Measurements from ENCODE around the gene CYP26B1. TPM values are rescaled to one million over a fixed set of nuclear protein-coding genes. Genes with fewer than 3 reads are reported as not detected.

CYP26B1 gene
- total and polyA plus RNA-seq, 5 donors from 2014 or later, result not detected

DNA sequence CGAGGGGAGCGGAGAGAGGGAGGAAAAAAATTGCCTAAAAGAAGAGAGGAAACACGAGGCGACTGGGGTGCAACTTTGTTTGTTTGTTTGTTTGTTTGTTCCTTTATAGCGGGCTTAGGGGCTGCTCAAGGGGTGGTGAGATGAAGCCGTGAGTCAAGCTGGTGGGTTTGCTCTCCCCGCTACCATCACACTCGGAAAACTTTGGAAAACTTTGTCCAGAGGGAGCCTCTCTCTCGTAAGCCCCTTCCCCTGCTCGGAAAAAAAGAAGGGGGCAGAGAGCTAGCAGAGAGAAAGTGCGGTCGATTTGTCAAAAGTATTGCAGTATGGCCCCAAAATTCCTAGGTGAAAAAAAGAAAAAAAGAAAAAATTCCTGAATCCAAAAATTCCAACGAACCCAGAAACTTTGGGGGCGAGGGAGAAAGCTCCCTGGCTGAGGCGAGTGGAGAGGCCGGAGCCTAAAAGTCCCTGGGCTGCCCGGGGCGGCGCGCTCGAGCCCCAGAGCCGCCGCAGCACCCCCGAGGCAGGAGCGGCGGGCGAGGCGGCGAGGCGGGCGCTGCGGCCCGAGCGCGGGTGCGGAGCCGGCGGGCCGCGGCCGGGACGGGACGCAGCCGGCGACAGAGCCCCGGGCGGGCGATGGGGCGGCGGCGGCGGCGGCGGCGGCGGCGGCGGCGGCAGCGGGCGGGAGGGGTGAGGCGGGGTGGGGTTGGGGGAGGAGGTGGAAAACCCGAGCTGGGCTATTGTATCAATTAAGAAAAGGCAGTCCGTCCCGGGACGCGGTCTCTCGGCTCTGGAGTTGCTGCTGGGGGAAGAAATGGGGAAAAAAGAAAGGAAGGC, 558 bp upstream of the CYP26B1 start:
- H3K27me3 Mint-ChIP-seq, result peaks cover 62% of the 10 kb centered on the region
- no peak overlapping the region for H3K27ac Mint-ChIP-seq
- ATAC-seq (ENCODE audit: low read depth in 2 of 2) (no peak), DNase-seq (no peak)
- no peaks in the 10 kb centered on the region for H3K36me3 Mint-ChIP-seq
- H3K4me1 ChIP-seq (ENCODE audit: control insufficient read depth, insufficient read depth, low read length, poor library complexity, severe bottlenecking), result peaks cover 40% of the 10 kb centered on the region
- H3K27ac ChIP-seq (ENCODE audit: insufficient read depth, low read length, poor library complexity, severe bottlenecking), result no peak overlapping the region
- H3K9me3 ChIP-seq (ENCODE audit: control insufficient read depth in 2 of 2, low read length in 2 of 2), result no peaks in the 10 kb centered on the region
- peak overlapping the region; percentile 47 to 87 (median 82) for H3K4me3 Mint-ChIP-seq
- H3K4me3 ChIP-seq (ENCODE audit: low read depth, low read length), result no peak overlapping the region
- H3K36me3 ChIP-seq (ENCODE audit: control insufficient read depth, insufficient read depth, low read length), result no peaks in the 10 kb centered on the region
- H3K4me1 Mint-ChIP-seq, result peaks cover 0 to 50% (median 20%) of the 10 kb centered on the region in 4 donors
- peaks cover 0 to 4% (median 0%) of the 10 kb centered on the region in 7 donors for H3K9me3 Mint-ChIP-seq
- H3K27me3 ChIP-seq (ENCODE audit: control insufficient read depth, insufficient read depth, low read length), result peaks cover 27% of the 10 kb centered on the region

DNA sequence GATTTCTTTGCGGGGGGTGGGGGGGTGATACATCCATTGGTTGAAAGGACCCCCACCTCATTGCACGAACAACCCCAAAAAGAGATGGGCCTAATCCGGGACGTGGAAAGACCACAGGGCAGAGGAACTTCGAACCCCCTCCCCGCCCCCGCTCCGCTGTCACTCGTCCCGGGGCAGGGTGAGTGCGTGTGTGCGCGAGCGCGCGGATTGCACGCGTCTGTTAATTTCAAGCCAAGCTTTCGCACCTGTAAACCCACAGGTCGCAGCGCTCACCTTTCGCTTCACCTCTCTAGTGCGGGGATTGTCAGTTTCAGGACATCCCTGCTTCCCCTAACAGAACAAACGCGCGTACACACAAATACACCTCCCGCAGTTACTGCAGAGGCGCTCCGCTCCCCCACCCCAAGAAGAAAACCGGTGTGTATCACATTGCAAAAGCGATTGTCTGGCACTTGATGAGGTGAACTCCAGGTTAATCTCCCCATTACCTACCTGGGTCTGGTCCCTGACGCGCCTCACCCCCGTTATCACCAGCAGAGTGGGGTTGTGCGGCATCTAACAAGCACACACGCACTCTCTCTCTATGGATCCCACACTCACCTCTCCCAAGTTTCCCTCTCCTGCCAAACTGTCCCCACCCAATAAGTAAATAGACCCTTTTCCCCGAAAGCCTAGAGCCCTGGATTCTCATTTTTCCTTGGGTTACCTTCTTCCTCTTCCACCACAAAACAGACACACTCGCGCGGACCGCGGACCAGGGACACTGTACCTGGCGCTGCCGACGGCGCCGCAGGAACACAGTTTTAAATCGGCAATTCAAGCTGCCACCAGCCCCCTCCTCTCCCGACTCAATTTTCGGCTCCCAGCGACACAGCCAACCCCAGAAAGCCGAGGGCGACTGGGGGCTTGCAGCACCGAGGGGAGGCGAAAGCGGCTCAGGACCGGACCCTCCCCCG, 1.0 kb downstream of the CYP26B1 start:
- H3K27me3 ChIP-seq (ENCODE audit: control insufficient read depth, insufficient read depth, low read length), result peaks cover 26% of the 10 kb centered on the region
- DNase-seq (no peak), ATAC-seq (ENCODE audit: low read depth in 2 of 2) (no peak)
- H3K27ac Mint-ChIP-seq, result peak overlapping the region in 1 of 3 donors; percentile 67
- H3K4me1 ChIP-seq (ENCODE audit: control insufficient read depth, insufficient read depth, low read length, poor library complexity, severe bottlenecking), result peaks cover 40% of the 10 kb centered on the region
- peaks cover 74% of the 10 kb centered on the region for H3K27me3 Mint-ChIP-seq
- H3K27ac ChIP-seq (ENCODE audit: insufficient read depth, low read length, poor library complexity, severe bottlenecking), result no peak overlapping the region
- H3K9me3 Mint-ChIP-seq, result peaks cover 0 to 4% (median 0%) of the 10 kb centered on the region in 7 donors
- no peak overlapping the region for H3K4me3 ChIP-seq (ENCODE audit: low read depth, low read length)
- no peaks in the 10 kb centered on the region for H3K36me3 Mint-ChIP-seq
- H3K4me3 Mint-ChIP-seq, result peak overlapping the region; percentile 64 to 76 (median 69)
- no peaks in the 10 kb centered on the region for H3K9me3 ChIP-seq (ENCODE audit: control insufficient read depth in 2 of 2, low read length in 2 of 2)
- H3K36me3 ChIP-seq (ENCODE audit: control insufficient read depth, insufficient read depth, low read length), result no peaks in the 10 kb centered on the region
- peaks cover 0 to 50% (median 20%) of the 10 kb centered on the region in 4 donors for H3K4me1 Mint-ChIP-seq

GRCh38 chr2:72145658-72146329, 1.9 kb downstream of the CYP26B1 start:
- no peaks in the 10 kb centered on the region for H3K9me3 ChIP-seq (ENCODE audit: control insufficient read depth in 2 of 2, low read length in 2 of 2)
- H3K27me3 ChIP-seq (ENCODE audit: control insufficient read depth, insufficient read depth, low read length), result peaks cover 19% of the 10 kb centered on the region
- H3K36me3 Mint-ChIP-seq, result no peaks in the 10 kb centered on the region
- peaks cover 0 to 4% (median 0%) of the 10 kb centered on the region in 7 donors for H3K9me3 Mint-ChIP-seq
- peaks cover 40% of the 10 kb centered on the region for H3K4me1 ChIP-seq (ENCODE audit: control insufficient read depth, insufficient read depth, low read length, poor library complexity, severe bottlenecking)
- H3K27me3 Mint-ChIP-seq, result peaks cover 70% of the 10 kb centered on the region
- H3K4me3 ChIP-seq (ENCODE audit: low read depth, low read length), result no peak overlapping the region
- ATAC-seq (ENCODE audit: low read depth in 2 of 2) (no peak), DNase-seq (no peak)
- H3K36me3 ChIP-seq (ENCODE audit: control insufficient read depth, insufficient read depth, low read length), result no peaks in the 10 kb centered on the region
- H3K27ac Mint-ChIP-seq, result no peak overlapping the region
- peak overlapping the region in 3 of 4 donors; percentile 55 to 79 (median 76) for H3K4me3 Mint-ChIP-seq
- peaks cover 0 to 50% (median 20%) of the 10 kb centered on the region in 4 donors for H3K4me1 Mint-ChIP-seq
- no peak overlapping the region for H3K27ac ChIP-seq (ENCODE audit: insufficient read depth, low read length, poor library complexity, severe bottlenecking)

- Histone ChIP-seq H3K4me3 (ENCODE audit: low read depth, low read length) (no peak overlapping the region), H3K4me1 (ENCODE audit: control insufficient read depth, insufficient read depth, low read length, poor library complexity, severe bottlenecking) (peaks cover 38% of the 10 kb centered on the region), H3K27me3 (ENCODE audit: control insufficient read depth, insufficient read depth, low read length) (peaks cover 16% of the 10 kb centered on the region), H3K36me3 (ENCODE audit: control insufficient read depth, insufficient read depth, low read length) (no peaks in the 10 kb centered on the region), H3K9me3 (ENCODE audit: control insufficient read depth in 2 of 2, low read length in 2 of 2) (no peaks in the 10 kb centered on the region), H3K27ac (ENCODE audit: insufficient read depth, low read length, poor library complexity, severe bottlenecking) (no peak overlapping the region)
- DNase-seq (no peak), ATAC-seq (ENCODE audit: low read depth in 2 of 2) (no peak)
- Mint-ChIP-seq H3K4me1 (peaks cover 0 to 49% (median 16%) of the 10 kb centered on the region in 4 donors), H3K27ac (no peak overlapping the region), H3K4me3 (peak overlapping the region in 3 of 4 donors; percentile 53 to 79 (median 55)), H3K9me3 (peaks cover 0 to 4% (median 0%) of the 10 kb centered on the region in 7 donors), H3K27me3 (peaks cover 67% of the 10 kb centered on the region), H3K36me3 (no peaks in the 10 kb centered on the region)
Observed at GRCh38 chr2:72145289-72145657, 2.4 kb downstream of the CYP26B1 start.

DNA sequence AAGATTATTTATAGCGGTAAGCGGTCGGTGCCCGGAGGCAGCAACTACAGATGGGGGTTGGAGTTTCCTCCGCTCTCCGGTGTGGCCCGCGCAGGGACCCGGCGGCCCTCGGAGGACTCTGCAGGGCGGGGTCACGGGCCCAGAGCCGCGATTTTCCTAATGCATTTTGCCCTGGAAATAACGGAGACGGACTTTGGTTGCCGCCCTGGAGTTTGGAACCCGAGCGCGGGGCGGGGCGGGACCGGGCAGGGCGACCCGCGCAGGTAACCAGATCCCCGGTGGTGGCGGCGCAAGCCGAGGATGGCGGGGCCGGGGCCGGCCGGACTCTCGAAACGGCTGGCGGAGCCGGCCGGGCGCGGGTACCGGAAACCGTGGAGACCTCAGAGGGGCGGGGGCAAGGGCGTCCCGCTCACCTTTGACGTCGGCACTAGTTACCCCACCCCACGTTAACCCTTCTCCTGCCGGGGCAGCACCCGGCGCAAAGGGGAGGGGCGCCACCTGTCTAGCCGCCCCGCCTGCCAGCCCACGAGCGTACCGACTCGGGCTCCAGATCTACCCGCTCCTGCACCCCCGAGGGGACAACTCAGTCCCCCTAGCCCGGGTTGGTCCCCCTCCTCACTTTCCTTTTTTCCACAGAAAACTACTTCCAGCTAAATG, 2.9 kb downstream of the CYP26B1 start:
- H3K4me1 Mint-ChIP-seq, result peaks cover 0 to 44% (median 12%) of the 10 kb centered on the region in 4 donors
- no peak for ATAC-seq (ENCODE audit: low read depth in 2 of 2)
- H3K36me3 Mint-ChIP-seq, result no peaks in the 10 kb centered on the region
- H3K27ac Mint-ChIP-seq, result no peak overlapping the region
- peaks cover 62% of the 10 kb centered on the region for H3K27me3 Mint-ChIP-seq
- Histone ChIP-seq H3K27ac (ENCODE audit: insufficient read depth, low read length, poor library complexity, severe bottlenecking) (no peak overlapping the region), H3K4me1 (ENCODE audit: control insufficient read depth, insufficient read depth, low read length, poor library complexity, severe bottlenecking) (peaks cover 33% of the 10 kb centered on the region), H3K36me3 (ENCODE audit: control insufficient read depth, insufficient read depth, low read length) (no peaks in the 10 kb centered on the region), H3K9me3 (ENCODE audit: control insufficient read depth in 2 of 2, low read length in 2 of 2) (no peaks in the 10 kb centered on the region), H3K4me3 (ENCODE audit: low read depth, low read length) (no peak overlapping the region), H3K27me3 (ENCODE audit: control insufficient read depth, insufficient read depth, low read length) (peaks cover 12% of the 10 kb centered on the region)
- peaks cover 0 to 4% (median 0%) of the 10 kb centered on the region in 7 donors for H3K9me3 Mint-ChIP-seq
- DNase-seq, result no peak
- H3K4me3 Mint-ChIP-seq, result peak overlapping the region in 2 of 4 donors; percentile 7 to 46

GRCh38 chr2:72144274-72144631, 3.4 kb downstream of the CYP26B1 start:
- no peak for DNase-seq
- H3K4me3 ChIP-seq (ENCODE audit: low read depth, low read length), result no peak overlapping the region
- peaks cover 28% of the 10 kb centered on the region for H3K4me1 ChIP-seq (ENCODE audit: control insufficient read depth, insufficient read depth, low read length, poor library complexity, severe bottlenecking)
- no peaks in the 10 kb centered on the region for H3K36me3 ChIP-seq (ENCODE audit: control insufficient read depth, insufficient read depth, low read length)
- Mint-ChIP-seq H3K27ac (no peak overlapping the region), H3K36me3 (no peaks in the 10 kb centered on the region), H3K9me3 (peaks cover 0 to 4% (median 0%) of the 10 kb centered on the region in 7 donors), H3K4me1 (peaks cover 0 to 39% (median 10%) of the 10 kb centered on the region in 4 donors), H3K27me3 (peaks cover 57% of the 10 kb centered on the region), H3K4me3 (peak overlapping the region in 2 of 4 donors; percentile 66 to 67)
- no peak overlapping the region for H3K27ac ChIP-seq (ENCODE audit: insufficient read depth, low read length, poor library complexity, severe bottlenecking)
- H3K9me3 ChIP-seq (ENCODE audit: control insufficient read depth in 2 of 2, low read length in 2 of 2), result no peaks in the 10 kb centered on the region
- no peak for ATAC-seq (ENCODE audit: low read depth in 2 of 2)
- H3K27me3 ChIP-seq (ENCODE audit: control insufficient read depth, insufficient read depth, low read length), result peaks cover 12% of the 10 kb centered on the region

Measured in CD4-positive, CD25-positive, alpha-beta regulatory T cell (primary cell).